WTC11 (cell line): ENCODE results near the gene DMPK. TPM values are rescaled to one million over a fixed set of nuclear protein-coding genes. Genes with fewer than 3 reads are reported as not detected.

ENCODE experiments used
- ATAC-seq: fragments of 200-7000 bp; cut with Tn5 transposase; 2 replicates; pipeline ENCODE4 v1.10.0; 2021; ENCODE audit warnings: mild to moderate bottlenecking, moderate library complexity
- CTCF ChIA-PET: fragments of 300-600 bp; sonication (Branson Sonifier 250); formaldehyde crosslinking; loops from one replicate; lab custom pipeline; 2021; ENCODE audit warnings: antibody characterized with exemption; lab: Charles Lee
- POLR2A ChIA-PET: fragments of 350-600 bp; sonication (Branson Sonifier 250); formaldehyde crosslinking; loops from one replicate; lab custom pipeline; 2021; ENCODE audit warnings: antibody characterized with exemption; lab: Charles Lee
- DNase-seq: peaks from one replicate; pipeline ENCODE4 v3.0.0; 2021; ENCODE audit warnings: low spot score
- H3K27ac Mint-ChIP-seq: 2 replicates; pipeline ENCODE4 v1.8.0; 2021; ENCODE audit warnings: mixed read lengths
- H3K27me3 Mint-ChIP-seq: 2 replicates; pipeline ENCODE4 v1.8.0; 2021; ENCODE audit warnings: low read depth, mild to moderate bottlenecking, moderate library complexity, mixed read lengths
- H3K36me3 Mint-ChIP-seq: 2 replicates; pipeline ENCODE4 v1.8.0; 2021; ENCODE audit warnings: mixed read lengths
- H3K4me1 Mint-ChIP-seq: 2 replicates; pipeline ENCODE4 v1.8.0; 2022; ENCODE audit warnings: mixed read lengths
- H3K4me3 Mint-ChIP-seq: 2 replicates; pipeline ENCODE4 v1.8.0; 2021; ENCODE audit warnings: mild to moderate bottlenecking, moderate library complexity, mixed read lengths
- H3K9me3 Mint-ChIP-seq: 2 replicates; pipeline ENCODE4 v1.8.0; 2021; ENCODE audit warnings: mixed read lengths
- ARID4B ChIP-seq: sonication (generic); formaldehyde crosslinking; IDR thresholded peaks from 2 replicates; pipeline ENCODE4 v1.8.0; 2023; ENCODE audit warnings: missing genetic modification reagents, mild to moderate bottlenecking, borderline replicate concordance
- CREM ChIP-seq: sonication (generic); formaldehyde crosslinking; IDR thresholded peaks from 2 replicates; pipeline ENCODE4 v1.8.1; 2022; ENCODE audit warnings: mild to moderate bottlenecking, missing genetic modification reagents, moderate library complexity
- GRHL2 ChIP-seq: fragments of 250-450 bp; sonication (Bioruptor Pico); IDR thresholded peaks from 2 replicates; pipeline ENCODE4 v1.8.0; 2022; ENCODE audit warnings: mild to moderate bottlenecking, moderate library complexity; ENCODE audit not compliant: insufficient replicate concordance, severe bottlenecking
- JAZF1 ChIP-seq: fragments of 250-450 bp; sonication (Bioruptor Pico); IDR thresholded peaks from 2 replicates; pipeline ENCODE4 v1.9.0; 2021; ENCODE audit warnings: moderate library complexity, mild to moderate bottlenecking, inconsistent platforms
- MAX ChIP-seq: sonication (generic); formaldehyde crosslinking; IDR thresholded peaks from 2 replicates; pipeline ENCODE4 v1.8.0; 2022; ENCODE audit warnings: mild to moderate bottlenecking, missing genetic modification reagents
- MXD4 ChIP-seq: fragments of 250-450 bp; sonication (Bioruptor Pico); IDR thresholded peaks from 2 replicates; pipeline ENCODE4 v1.8.0; 2021; ENCODE audit warnings: mild to moderate bottlenecking, moderate library complexity, borderline replicate concordance
- MYBL2 ChIP-seq: sonication (generic); formaldehyde crosslinking; IDR thresholded peaks from 2 replicates; pipeline ENCODE4 v1.8.1; 2023; ENCODE audit warnings: mild to moderate bottlenecking, moderate library complexity, missing genetic modification reagents
- NFYB ChIP-seq: sonication (generic); formaldehyde crosslinking; conservative IDR thresholded peaks from 2 replicates; pipeline ENCODE4 v1.8.0; 2022; ENCODE audit warnings: low read depth, missing genetic modification reagents
- NR1H2 ChIP-seq: sonication (generic); formaldehyde crosslinking; IDR thresholded peaks from 2 replicates; pipeline ENCODE4 v1.9.0; 2021; ENCODE audit warnings: mild to moderate bottlenecking, moderate library complexity, missing genetic modification reagents
- NR3C1 ChIP-seq: sonication (generic); formaldehyde crosslinking; conservative IDR thresholded peaks from 2 replicates; pipeline ENCODE4 v1.8.1; 2023; ENCODE audit warnings: low read depth, mild to moderate bottlenecking, missing genetic modification reagents
- RELA ChIP-seq: sonication (generic); formaldehyde crosslinking; IDR thresholded peaks from 2 replicates; pipeline ENCODE4 v1.8.1; 2022; ENCODE audit warnings: missing genetic modification reagents, mild to moderate bottlenecking, borderline replicate concordance
- RORB ChIP-seq: fragments of 250-450 bp; sonication (Bioruptor Pico); IDR thresholded peaks from 2 replicates; pipeline ENCODE4 v1.9.0; 2021; ENCODE audit warnings: mild to moderate bottlenecking
- SMAD3 ChIP-seq: sonication (generic); formaldehyde crosslinking; IDR thresholded peaks from 2 replicates; pipeline ENCODE4 v1.8.0; 2022; ENCODE audit warnings: missing genetic modification reagents, mild to moderate bottlenecking, borderline replicate concordance
- SOX15 ChIP-seq: fragments of 250-450 bp; sonication (Bioruptor Pico); IDR thresholded peaks from 2 replicates; pipeline ENCODE4 v1.9.0; 2021; ENCODE audit warnings: mild to moderate bottlenecking
- SP1 ChIP-seq: sonication (generic); formaldehyde crosslinking; conservative IDR thresholded peaks from 2 replicates; pipeline ENCODE4 v1.8.1; 2022; ENCODE audit warnings: missing genetic modification reagents
- TEAD1 ChIP-seq: sonication (generic); formaldehyde crosslinking; IDR thresholded peaks from 2 replicates; pipeline ENCODE4 v1.8.0; 2022; ENCODE audit warnings: mild to moderate bottlenecking, missing genetic modification reagents
- TEAD4 ChIP-seq: sonication (generic); formaldehyde crosslinking; IDR thresholded peaks from 2 replicates; pipeline ENCODE4 v1.8.0; 2022; ENCODE audit warnings: mild to moderate bottlenecking, missing genetic modification reagents
- USF1 ChIP-seq: sonication (generic); formaldehyde crosslinking; IDR thresholded peaks from 2 replicates; pipeline ENCODE4 v1.8.0; 2022; ENCODE audit warnings: mild to moderate bottlenecking, missing genetic modification reagents
- ZMAT4 ChIP-seq: fragments of 250-450 bp; sonication (Bioruptor Pico); IDR thresholded peaks from 2 replicates; pipeline ENCODE4 v1.9.0; 2021; ENCODE audit warnings: mild to moderate bottlenecking
- ZNF219 ChIP-seq: sonication (generic); formaldehyde crosslinking; IDR thresholded peaks from 2 replicates; pipeline ENCODE4 v1.8.0; 2023; ENCODE audit warnings: missing genetic modification reagents, mild to moderate bottlenecking, borderline replicate concordance
- ZNF281 ChIP-seq: sonication (generic); formaldehyde crosslinking; IDR thresholded peaks from 2 replicates; pipeline ENCODE4 v1.8.0; 2023; ENCODE audit warnings: mild to moderate bottlenecking, missing genetic modification reagents
- ZNF396 ChIP-seq: fragments of 250-450 bp; sonication (Bioruptor Pico); IDR thresholded peaks from 2 replicates; pipeline ENCODE4 v1.8.0; 2021; ENCODE audit warnings: mild to moderate bottlenecking, moderate library complexity, borderline replicate concordance
- ZNF416 ChIP-seq: fragments of 250-450 bp; sonication (Bioruptor Pico); IDR thresholded peaks from 2 replicates; pipeline ENCODE4 v1.9.0; 2021; ENCODE audit warnings: mild to moderate bottlenecking, inconsistent platforms
- ZNF671 ChIP-seq: fragments of 250-450 bp; sonication (Bioruptor Pico); IDR thresholded peaks from 2 replicates; pipeline ENCODE4 v1.8.0; 2021; ENCODE audit warnings: mild to moderate bottlenecking
- total RNA-seq: library from RNA; stranded (reverse); gene quantifications from 3 replicates; pipeline ENCODE4 v1.2.3, GENCODE V29; 2021

DMPK gene
- total RNA-seq, 1 experiment from 2014 or later, result 42.7 TPM

GRCh38 chr19:45825917-45826893 lies 43.9 kb upstream of the DMPK start (continued):
- TF ChIP-seq TEAD4, result no peak
- no peak for TF ChIP-seq MXD4 (CRISPR knock-in tag)
- TF ChIP-seq ZNF219 (CRISPR knock-in tag), result no peak
- TF ChIP-seq SOX15 (CRISPR knock-in tag), result no peak
- TF ChIP-seq NR3C1 (CRISPR knock-in tag), result no peak
- no peak for TF ChIP-seq SMAD3 (CRISPR knock-in tag)
- TF ChIP-seq JAZF1 (CRISPR knock-in tag), result no peak
- TF ChIP-seq GRHL2 (CRISPR knock-in tag), result no peak

- Mint-ChIP-seq H3K4me3 (no peak overlapping the region), H3K27me3 (no peaks in the 10 kb centered on the region), H3K27ac (no peak overlapping the region), H3K4me1 (peaks cover 3% of the 10 kb centered on the region; the same call in 1 of the 2 replicates), H3K9me3 (no peaks in the 10 kb centered on the region), H3K36me3 (peaks cover 67% of the 10 kb centered on the region)
- DNase-seq (no peak), ATAC-seq (no peak)
- no peak for TF ChIP-seq ZNF281 (CRISPR knock-in tag)
- TF ChIP-seq, all 79 proteins: peak for 0
- POLR2A ChIA-PET, result no interaction called here
- CTCF ChIA-PET, result interaction anchor here (0.8 to 5.2 kb wide), 2 partner anchors 9 to 26 kb away, joined by 3 to 45 read pairs; partner anchors contain the start of gene RSPH6A
These were observed 42.9 kb upstream of the DMPK start for GRCh38 chr19:45825263-45825605.

GRCh38 chr19:45824531-45825262 lies 42.4 kb upstream of the DMPK start:
- H3K4me1 Mint-ChIP-seq, result peaks cover 4% of the 10 kb centered on the region
- H3K27ac Mint-ChIP-seq, result no peak overlapping the region
- H3K36me3 Mint-ChIP-seq, result peaks cover 67% of the 10 kb centered on the region
- POLR2A ChIA-PET, result no interaction called here
- CTCF ChIA-PET, result interaction anchor here (0.8 to 5.2 kb wide), 2 partner anchors 8 to 25 kb away, joined by 3 to 45 read pairs; partner anchors contain the start of gene RSPH6A
- DNase-seq (no peak), ATAC-seq (no peak)
- H3K27me3 Mint-ChIP-seq, result no peaks in the 10 kb centered on the region
- no peaks in the 10 kb centered on the region for H3K9me3 Mint-ChIP-seq
- H3K4me3 Mint-ChIP-seq, result no peak overlapping the region
- TF ChIP-seq NR1H2 (CRISPR knock-in tag) (no peak), ZMAT4 (CRISPR knock-in tag) (no peak), MAX (CRISPR knock-in tag) (no peak), CREM (CRISPR knock-in tag) (no peak), ZNF416 (CRISPR knock-in tag) (no peak), TEAD1 (CRISPR knock-in tag) (no peak), ZNF396 (no peak), ARID4B (CRISPR knock-in tag) (no peak), RELA (CRISPR knock-in tag) (no peak), SP1 (CRISPR knock-in tag) (no peak), ZNF671 (no peak), RORB (CRISPR knock-in tag) (no peak), MYBL2 (no peak), USF1 (CRISPR knock-in tag) (no peak), NFYB (CRISPR knock-in tag) (no peak)
